ENCODE measurements around the gene RAP1GDS1. TPM values are rescaled to one million over a fixed set of nuclear protein-coding genes. Genes with fewer than 3 reads are reported as not detected.

Gene RAP1GDS1
- total and polyA plus RNA-seq, 2 of the 13 experiments (the other 11 are each of a cell fraction or from before 2014, with no cell fraction given) = 19.3 to 42.5 TPM

DNA sequence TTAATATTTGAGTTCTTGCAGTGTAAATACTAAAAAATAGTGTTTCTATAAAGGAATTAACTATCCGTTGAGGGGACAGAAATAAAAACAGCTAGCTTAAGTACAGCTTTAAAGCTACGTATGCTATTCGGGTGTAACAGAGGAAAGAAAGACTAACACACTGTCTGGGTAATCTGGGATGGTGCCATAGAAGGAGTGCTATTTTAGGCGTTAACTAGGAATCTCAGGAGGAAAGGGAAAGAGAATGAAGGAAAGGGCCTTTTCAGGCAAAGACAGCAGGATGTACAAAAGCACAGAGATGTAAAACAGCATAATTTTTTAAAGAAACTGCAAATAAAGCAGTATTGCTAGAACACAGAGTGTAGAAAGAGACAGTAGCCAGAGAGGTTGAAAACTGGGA lies 161.8 kb downstream of the RAP1GDS1 start:
- CTCF ChIA-PET (ENCODE audit: low intra/inter-chr PET ratio, low total read pairs) = no interaction called here
- TF ChIP-seq, protein P1, sequence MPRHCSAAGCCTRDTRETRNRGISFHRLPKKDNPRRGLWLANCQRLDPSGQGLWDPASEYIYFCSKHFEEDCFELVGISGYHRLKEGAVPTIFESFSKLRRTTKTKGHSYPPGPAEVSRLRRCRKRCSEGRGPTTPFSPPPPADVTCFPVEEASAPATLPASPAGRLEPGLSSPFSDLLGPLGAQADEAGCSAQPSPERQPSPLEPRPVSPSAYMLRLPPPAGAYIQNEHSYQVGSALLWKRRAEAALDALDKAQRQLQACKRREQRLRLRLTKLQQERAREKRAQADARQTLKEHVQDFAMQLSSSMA (CRISPR knock-in tag; IDR thresholded peaks at IDR 0.05) = no peak
- TF ChIP-seq ZNF678 (CRISPR knock-in tag; IDR thresholded peaks at IDR 0.05) = no peak
- no peak for TF ChIP-seq ZBTB7A (CRISPR knock-in tag; IDR thresholded peaks at IDR 0.05)
- no peak for TF ChIP-seq PHF20 (CRISPR knock-in tag; IDR thresholded peaks at IDR 0.05)
- TF ChIP-seq, protein P2, sequence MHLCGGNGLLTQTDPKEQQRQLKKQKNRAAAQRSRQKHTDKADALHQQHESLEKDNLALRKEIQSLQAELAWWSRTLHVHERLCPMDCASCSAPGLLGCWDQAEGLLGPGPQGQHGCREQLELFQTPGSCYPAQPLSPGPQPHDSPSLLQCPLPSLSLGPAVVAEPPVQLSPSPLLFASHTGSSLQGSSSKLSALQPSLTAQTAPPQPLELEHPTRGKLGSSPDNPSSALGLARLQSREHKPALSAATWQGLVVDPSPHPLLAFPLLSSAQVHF (CRISPR knock-in tag; IDR thresholded peaks at IDR 0.05) = no peak
- no peak for TF ChIP-seq REXO4 (CRISPR knock-in tag; IDR thresholded peaks at IDR 0.05; ENCODE audit: borderline replicate concordance)
- TF ChIP-seq PRPF4 (IDR thresholded peaks at IDR 0.05; ENCODE audit: low read depth, low read length, poor library complexity, severe bottlenecking) = no peak
- TF ChIP-seq, protein P3, sequence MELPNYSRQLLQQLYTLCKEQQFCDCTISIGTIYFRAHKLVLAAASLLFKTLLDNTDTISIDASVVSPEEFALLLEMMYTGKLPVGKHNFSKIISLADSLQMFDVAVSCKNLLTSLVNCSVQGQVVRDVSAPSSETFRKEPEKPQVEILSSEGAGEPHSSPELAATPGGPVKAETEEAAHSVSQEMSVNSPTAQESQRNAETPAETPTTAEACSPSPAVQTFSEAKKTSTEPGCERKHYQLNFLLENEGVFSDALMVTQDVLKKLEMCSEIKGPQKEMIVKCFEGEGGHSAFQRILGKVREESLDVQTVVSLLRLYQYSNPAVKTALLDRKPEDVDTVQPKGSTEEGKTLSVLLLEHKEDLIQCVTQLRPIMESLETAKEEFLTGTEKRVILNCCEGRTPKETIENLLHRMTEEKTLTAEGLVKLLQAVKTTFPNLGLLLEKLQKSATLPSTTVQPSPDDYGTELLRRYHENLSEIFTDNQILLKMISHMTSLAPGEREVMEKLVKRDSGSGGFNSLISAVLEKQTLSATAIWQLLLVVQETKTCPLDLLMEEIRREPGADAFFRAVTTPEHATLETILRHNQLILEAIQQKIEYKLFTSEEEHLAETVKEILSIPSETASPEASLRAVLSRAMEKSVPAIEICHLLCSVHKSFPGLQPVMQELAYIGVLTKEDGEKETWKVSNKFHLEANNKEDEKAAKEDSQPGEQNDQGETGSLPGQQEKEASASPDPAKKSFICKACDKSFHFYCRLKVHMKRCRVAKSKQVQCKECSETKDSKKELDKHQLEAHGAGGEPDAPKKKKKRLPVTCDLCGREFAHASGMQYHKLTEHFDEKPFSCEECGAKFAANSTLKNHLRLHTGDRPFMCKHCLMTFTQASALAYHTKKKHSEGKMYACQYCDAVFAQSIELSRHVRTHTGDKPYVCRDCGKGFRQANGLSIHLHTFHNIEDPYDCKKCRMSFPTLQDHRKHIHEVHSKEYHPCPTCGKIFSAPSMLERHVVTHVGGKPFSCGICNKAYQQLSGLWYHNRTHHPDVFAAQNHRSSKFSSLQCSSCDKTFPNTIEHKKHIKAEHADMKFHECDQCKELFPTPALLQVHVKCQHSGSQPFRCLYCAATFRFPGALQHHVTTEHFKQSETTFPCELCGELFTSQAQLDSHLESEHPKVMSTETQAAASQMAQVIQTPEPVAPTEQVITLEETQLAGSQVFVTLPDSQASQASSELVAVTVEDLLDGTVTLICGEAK (IDR thresholded peaks at IDR 0.05) = no peak
- TF ChIP-seq, protein P3 (CRISPR knock-in tag; IDR thresholded peaks at IDR 0.05) = no peak
- TF ChIP-seq NR1H2 (CRISPR knock-in tag; IDR thresholded peaks at IDR 0.05; ENCODE audit: borderline replicate concordance, low read depth) = no peak
- TF ChIP-seq RARG (CRISPR knock-in tag; IDR thresholded peaks at IDR 0.05; ENCODE audit: low read depth) = no peak

More for the DNA sequence above, 161.8 kb downstream of the RAP1GDS1 start:
- peaks cover 2 to 8% of the 10 kb centered on the region in 2 experiments; a peak in 2 of 5 replicates for H3K36me3 ChIP-seq (replicated peaks in 1 of 2; ENCODE audit: control insufficient read depth in 1 of 2, insufficient read depth in 2 of 2, low read length in 2 of 2)
- POLR2A ChIA-PET = no interaction called here
- BruUV-seq (replicated peaks) = no TSS peak
- H2AFZ ChIP-seq (ENCODE audit: low read length) = no peak overlapping the region
- no peak overlapping the region for H3K4me3 ChIP-seq (replicated peaks in 1 of 3; ENCODE audit: insufficient read depth in 1 of 3, low read depth in 2 of 3, low read length in 3 of 3)
- DNase-seq (ENCODE audit: low spot score) (no peak), ATAC-seq (no peak), FAIRE-seq (no peak)
- no peaks in the 10 kb centered on the region for H3K27me3 ChIP-seq (ENCODE audit: control insufficient read depth in 1 of 2, insufficient read depth in 2 of 2, low read length in 2 of 2)
- H3K9ac ChIP-seq (ENCODE audit: insufficient read depth, low read depth, low read length) = no peak overlapping the region
- H3K27ac ChIP-seq (ENCODE audit: extremely low read length, insufficient read depth, low read length) = no peak overlapping the region
- intact Hi-C loops (cut with micrococcal nuclease; ENCODE audit: unreplicated experiment) (no loop called here), in situ Hi-C loops (cut with HindIII; ENCODE audit: extremely low pct_ligation_motif_present, low pct_unique_long_range_greater_than_20kb) (no loop called here)
- no peaks in the 10 kb centered on the region for H3K4me1 ChIP-seq (ENCODE audit: insufficient read depth, low read length)
- no peaks in the 10 kb centered on the region for H3K79me2 ChIP-seq (ENCODE audit: insufficient read depth, low read length)
- no peaks in the 10 kb centered on the region for H4K20me1 ChIP-seq (ENCODE audit: insufficient read depth, low read length)
- WGBS (ENCODE audit: low lambda C conversion rate) = 98% methylated on average over 4 of the region's 4 CpGs
- no peak overlapping the region for H3K4me2 ChIP-seq (ENCODE audit: low read depth, low read length)
- H3K9me3 ChIP-seq (ENCODE audit: low read length) = no peaks in the 10 kb centered on the region

Data from HepG2 (cell line).